Fibroblast of the aortic adventitia (primary cell): ENCODE measurements around the gene TGM2. TPM values are rescaled to one million over a fixed set of nuclear protein-coding genes. Genes with fewer than 3 reads are reported as not detected.

Source experiments
- DNase-seq: peaks from one replicate; pipeline ENCODE4 v3.0.0-alpha.2; 2010; ENCODE audit warnings: low read depth
- H3K4me3 ChIP-seq: 2 replicates; pipeline ENCODE4 v1.5.1; 2011; ENCODE audit warnings: low read depth, mild to moderate bottlenecking, control low read depth, low read length, moderate library complexity
- CTCF ChIP-seq: IDR thresholded peaks from 2 replicates; pipeline ENCODE4 v1.5.1; 2011; ENCODE audit warnings: mild to moderate bottlenecking, low read length, control low read depth, inconsistent platforms; ENCODE audit not compliant: insufficient read depth
- total RNA-seq: library from RNA; depleted of rRNA; stranded (reverse); fragments of >200 nt; gene quantifications from 2 replicates; pipeline ENCODE4 v1.2.3, GENCODE V29; 2012; ENCODE audit warnings: low replicate concordance

TGM2 gene
- total RNA-seq, 1 donor, result 117 TPM

DNA sequence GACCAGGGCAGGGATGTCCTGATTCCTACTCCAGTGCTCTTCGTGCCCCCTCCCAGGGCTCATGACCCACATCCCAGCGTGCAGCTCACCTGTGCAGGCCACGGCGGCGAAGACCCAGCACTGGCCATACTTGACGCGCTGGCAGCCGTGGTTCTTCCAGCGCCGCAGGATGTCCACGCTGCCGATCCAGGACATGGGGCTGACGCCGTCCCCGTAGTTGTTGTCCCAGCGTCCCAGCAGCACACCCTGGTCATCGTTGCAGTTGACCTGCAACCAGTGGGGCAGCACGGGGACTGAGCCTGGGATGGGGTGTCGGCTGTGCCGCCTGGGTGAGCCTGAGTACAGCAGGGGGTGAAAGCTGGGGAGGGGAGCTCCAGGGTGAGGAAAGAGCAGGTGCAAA lies 18.4 kb downstream of the TGM2 start:
- no peak overlapping the region for H3K4me3 ChIP-seq
- no peak for TF ChIP-seq CTCF
- DNase-seq, result no peak

- TF ChIP-seq CTCF, result no peak
- DNase-seq, result no peak
- H3K4me3 ChIP-seq, result no peak overlapping the region
Observed at GRCh38 chr20:38146156-38146555, 18.9 kb downstream of the TGM2 start.

DNA sequence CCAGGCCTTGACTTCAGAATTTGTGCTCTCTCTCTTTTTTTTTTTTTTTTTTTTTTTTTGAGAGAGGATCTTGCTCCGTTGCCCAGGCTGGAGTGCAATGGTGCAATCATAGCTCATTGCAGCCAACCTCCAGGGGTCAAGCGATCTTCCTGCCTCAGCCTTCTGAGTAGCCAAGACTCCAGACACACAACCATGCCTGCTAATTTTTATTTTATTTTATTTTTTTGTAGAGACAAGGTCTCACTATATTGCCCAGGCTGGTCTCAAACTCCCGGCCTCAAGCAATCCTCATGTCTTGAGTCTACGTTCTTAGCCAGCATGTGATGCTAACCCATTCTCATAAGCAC lies 19.4 kb downstream of the TGM2 start:
- DNase-seq, result no peak
- TF ChIP-seq CTCF, result no peak
- H3K4me3 ChIP-seq, result no peak overlapping the region

- TF ChIP-seq CTCF, result no peak
- DNase-seq, result peak; percentile 39
- no peak overlapping the region for H3K4me3 ChIP-seq
Observed at GRCh38 chr20:38144974-38145728, 19.9 kb downstream of the TGM2 start.

DNA sequence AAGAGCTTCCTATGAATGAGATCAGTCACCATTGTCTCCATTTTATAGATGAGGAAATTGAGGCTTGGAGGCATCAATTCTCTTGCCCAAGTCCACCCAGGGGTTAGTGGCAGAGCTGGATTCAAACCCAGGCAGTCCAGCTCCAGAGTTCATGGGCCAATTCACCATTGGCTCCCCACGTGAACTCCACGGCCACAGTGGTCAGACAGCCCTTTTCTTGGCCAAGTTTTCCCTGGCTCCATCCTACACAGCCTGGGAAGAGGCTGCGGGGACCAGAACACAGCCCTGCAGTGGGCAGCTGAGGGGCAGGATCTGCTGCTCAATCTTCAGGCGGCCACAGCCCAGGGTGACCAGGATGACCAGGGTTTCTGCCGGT lies 20.5 kb downstream of the TGM2 start:
- no peak for TF ChIP-seq CTCF
- H3K4me3 ChIP-seq, result no peak overlapping the region
- DNase-seq, result no peak

DNA sequence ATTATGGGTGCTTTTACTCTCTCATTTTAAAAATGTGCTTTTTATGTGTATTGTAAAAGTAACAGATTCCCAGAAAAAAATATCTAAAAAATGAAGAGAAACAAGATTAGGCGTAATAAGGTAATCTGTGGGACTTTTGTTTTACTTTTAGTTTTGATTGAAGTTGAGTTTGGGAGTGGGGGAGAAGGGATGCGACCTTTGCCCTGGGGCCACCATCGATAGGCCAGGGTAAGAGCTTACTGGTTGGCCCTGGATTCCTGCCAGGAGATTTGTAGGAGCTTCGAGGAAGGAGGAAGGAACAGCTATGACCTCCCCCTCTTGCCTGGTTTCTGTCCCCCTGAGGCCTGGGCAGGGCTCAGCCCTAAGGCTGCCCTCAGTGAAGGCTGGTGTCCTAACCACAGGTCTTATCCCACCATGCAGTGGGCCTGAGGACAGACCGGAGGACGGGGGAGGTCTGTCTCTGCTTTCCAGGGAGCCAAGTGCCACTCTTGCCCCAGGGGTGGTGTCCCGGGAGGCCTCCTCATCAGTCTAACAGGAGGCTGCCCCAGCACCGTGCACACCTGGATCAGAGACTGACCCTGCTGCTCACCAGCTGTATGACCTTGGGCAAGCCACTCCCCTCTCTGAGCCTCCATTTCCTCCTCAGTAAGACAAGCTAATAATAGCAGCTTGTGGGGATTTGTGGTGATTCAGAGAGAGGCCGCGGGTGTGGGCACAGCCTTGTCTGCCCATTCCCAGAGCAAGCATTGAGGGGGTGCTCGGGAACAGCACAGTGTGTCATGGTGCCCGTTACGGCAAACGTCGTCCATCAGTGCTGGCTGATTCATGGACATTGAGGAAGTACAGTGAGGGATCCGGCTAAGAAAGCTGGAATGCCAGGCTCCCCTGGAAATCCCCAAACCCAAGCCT lies 21.2 kb downstream of the TGM2 start:
- no peak for TF ChIP-seq CTCF
- peak; percentile 74 for DNase-seq
- H3K4me3 ChIP-seq, result no peak overlapping the region
